ENCODE results near the gene ZC3H12D. TPM values are rescaled to one million over a fixed set of nuclear protein-coding genes. Genes with fewer than 3 reads are reported as not detected.

ZC3H12D gene
- total RNA-seq, 1 experiment from 2014 or later = not detected

DNA sequence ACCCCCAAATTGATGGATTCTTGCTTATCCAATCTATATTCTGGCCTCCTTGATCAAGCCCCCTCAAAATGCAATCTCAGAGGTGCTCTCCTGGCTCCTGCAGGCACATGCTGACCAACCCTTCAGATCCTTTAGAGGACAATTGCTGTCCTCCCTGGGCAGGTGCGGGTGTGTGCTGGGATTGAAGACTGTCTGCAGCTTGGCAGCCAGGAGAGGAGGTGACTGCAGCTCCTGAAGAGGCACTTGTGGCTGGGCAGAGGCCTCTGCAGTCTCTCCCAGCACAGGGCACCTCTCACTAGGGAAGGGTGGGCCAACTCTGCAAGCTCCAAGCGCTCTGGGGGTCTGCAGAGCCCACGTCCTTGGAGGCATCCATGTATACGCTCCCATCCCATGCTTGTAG, 56.2 kb downstream of the ZC3H12D start:
- H3K36me3 ChIP-seq (ENCODE audit: low read depth, low read length) = no peaks in the 10 kb centered on the region
- no peak for ATAC-seq

DNA sequence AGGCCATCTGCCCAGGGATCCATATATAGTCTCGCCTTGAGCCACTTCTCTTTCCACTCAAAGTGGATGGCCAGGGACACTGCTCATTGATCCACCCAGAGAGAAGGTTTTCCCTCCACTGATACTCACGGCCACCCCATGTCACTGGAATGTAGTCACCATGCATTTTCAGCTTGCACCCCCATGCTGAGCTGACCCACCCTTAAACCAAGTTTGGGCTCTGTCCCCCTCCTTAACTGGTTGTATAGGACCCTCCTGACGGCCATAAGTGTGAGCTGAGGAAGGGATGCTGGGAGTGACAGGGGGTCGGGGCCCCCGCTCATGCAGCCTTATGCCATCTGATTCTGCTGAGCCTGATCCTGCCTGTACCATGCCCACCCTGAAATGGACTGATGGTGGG, 59.1 kb downstream of the ZC3H12D start:
- H3K27ac ChIP-seq (ENCODE audit: low read length) = no peak overlapping the region
- H3K4me3 ChIP-seq (ENCODE audit: low read length) = no peak overlapping the region
- H2AFZ ChIP-seq (ENCODE audit: low read length) = no peak overlapping the region
- DNase-seq = no peak
- no peaks in the 10 kb centered on the region for H3K9me3 ChIP-seq (ENCODE audit: low read length)
- ChIA-PET POLR2A (ENCODE audit: unreplicated experiment) (no interaction called here), CTCF (no interaction called here)
- no peak overlapping the region for H3K4me2 ChIP-seq (ENCODE audit: low read length)
- no peaks in the 10 kb centered on the region for H3F3A ChIP-seq (ENCODE audit: low read length, unreplicated experiment)
- TF ChIP-seq EZH2phosphoT487 (IDR thresholded peaks at IDR 0.05; ENCODE audit: borderline replicate concordance, low read length) = no peak
- TF ChIP-seq, protein P1, sequence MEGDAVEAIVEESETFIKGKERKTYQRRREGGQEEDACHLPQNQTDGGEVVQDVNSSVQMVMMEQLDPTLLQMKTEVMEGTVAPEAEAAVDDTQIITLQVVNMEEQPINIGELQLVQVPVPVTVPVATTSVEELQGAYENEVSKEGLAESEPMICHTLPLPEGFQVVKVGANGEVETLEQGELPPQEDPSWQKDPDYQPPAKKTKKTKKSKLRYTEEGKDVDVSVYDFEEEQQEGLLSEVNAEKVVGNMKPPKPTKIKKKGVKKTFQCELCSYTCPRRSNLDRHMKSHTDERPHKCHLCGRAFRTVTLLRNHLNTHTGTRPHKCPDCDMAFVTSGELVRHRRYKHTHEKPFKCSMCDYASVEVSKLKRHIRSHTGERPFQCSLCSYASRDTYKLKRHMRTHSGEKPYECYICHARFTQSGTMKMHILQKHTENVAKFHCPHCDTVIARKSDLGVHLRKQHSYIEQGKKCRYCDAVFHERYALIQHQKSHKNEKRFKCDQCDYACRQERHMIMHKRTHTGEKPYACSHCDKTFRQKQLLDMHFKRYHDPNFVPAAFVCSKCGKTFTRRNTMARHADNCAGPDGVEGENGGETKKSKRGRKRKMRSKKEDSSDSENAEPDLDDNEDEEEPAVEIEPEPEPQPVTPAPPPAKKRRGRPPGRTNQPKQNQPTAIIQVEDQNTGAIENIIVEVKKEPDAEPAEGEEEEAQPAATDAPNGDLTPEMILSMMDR (conservative IDR thresholded peaks at IDR 0.05; ENCODE audit: low read depth, low read length) = no peak
- TF ChIP-seq EZH2 (IDR thresholded peaks at IDR 0.05; ENCODE audit: low read length, unreplicated experiment) = no peak
- no peaks in the 10 kb centered on the region for H3K4me1 ChIP-seq (ENCODE audit: insufficient read depth, low read length)
- ATAC-seq = no peak
- no peaks in the 10 kb centered on the region for H4K20me1 ChIP-seq (ENCODE audit: low read length)
- H3K36me3 ChIP-seq (ENCODE audit: low read depth, low read length) = no peaks in the 10 kb centered on the region
- H3K9ac ChIP-seq (ENCODE audit: low read length) = no peak overlapping the region
- H3K27me3 ChIP-seq (ENCODE audit: low read length) = no peaks in the 10 kb centered on the region
- BruUV-seq (replicated peaks) = no TSS peak
- intact Hi-C loops (cut with micrococcal nuclease) = no loop called here
- no peaks in the 10 kb centered on the region for H3K79me2 ChIP-seq (ENCODE audit: low read length)
- no peaks in the 10 kb centered on the region for H3K9me2 ChIP-seq (replicated peaks; ENCODE audit: low read length)

More for the DNA sequence above, 56.2 kb downstream of the ZC3H12D start:
- no peak overlapping the region for H3K4me3 ChIP-seq (ENCODE audit: low read length)
- CTCF ChIA-PET = no interaction called here
- H3K9ac ChIP-seq (ENCODE audit: low read length) = no peak overlapping the region
- no peak overlapping the region for H3K4me2 ChIP-seq (ENCODE audit: low read length)
- no peaks in the 10 kb centered on the region for H3F3A ChIP-seq (ENCODE audit: low read length, unreplicated experiment)
- no peaks in the 10 kb centered on the region for H3K27me3 ChIP-seq (ENCODE audit: low read length)
- intact Hi-C loops (cut with micrococcal nuclease) = no loop called here
- no peak for TF ChIP-seq EZH2 (IDR thresholded peaks at IDR 0.05; ENCODE audit: low read length, unreplicated experiment)
- TF ChIP-seq, protein P1 (conservative IDR thresholded peaks at IDR 0.05; ENCODE audit: low read depth, low read length) = no peak
- no peak for TF ChIP-seq EZH2phosphoT487 (IDR thresholded peaks at IDR 0.05; ENCODE audit: borderline replicate concordance, low read length)
- no peak overlapping the region for H2AFZ ChIP-seq (ENCODE audit: low read length)
- BruUV-seq (replicated peaks) = no TSS peak
- H3K9me3 ChIP-seq (ENCODE audit: low read length) = no peaks in the 10 kb centered on the region
- POLR2A ChIA-PET (ENCODE audit: unreplicated experiment) = no interaction called here
- H3K27ac ChIP-seq (ENCODE audit: low read length) = no peak overlapping the region
- H4K20me1 ChIP-seq (ENCODE audit: low read length) = no peaks in the 10 kb centered on the region
- no peaks in the 10 kb centered on the region for H3K79me2 ChIP-seq (ENCODE audit: low read length)
- no peaks in the 10 kb centered on the region for H3K9me2 ChIP-seq (replicated peaks; ENCODE audit: low read length)
- no peaks in the 10 kb centered on the region for H3K4me1 ChIP-seq (ENCODE audit: insufficient read depth, low read length)
- no peak for DNase-seq

DNA sequence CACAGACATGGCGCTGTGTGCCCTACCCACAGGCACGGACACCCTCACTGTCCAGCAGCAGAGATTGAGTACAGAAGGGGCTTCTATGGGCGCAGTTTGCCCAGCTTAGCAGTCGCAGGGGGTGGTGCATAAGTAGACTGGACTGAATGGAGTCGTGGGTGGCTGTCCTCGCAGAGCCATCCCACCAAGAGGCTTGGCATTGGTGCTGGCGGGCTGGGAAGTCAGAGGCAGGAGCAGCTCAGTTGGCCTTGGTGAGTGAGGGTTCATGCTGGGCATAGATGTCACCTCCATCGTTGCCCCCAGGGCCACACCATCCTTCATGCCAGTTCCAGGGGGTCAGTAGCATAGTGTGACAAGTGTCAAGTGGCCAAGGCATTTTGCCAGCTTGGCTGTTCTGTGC, 59.6 kb downstream of the ZC3H12D start:
- H3K4me3 ChIP-seq (ENCODE audit: low read length) = no peak overlapping the region
- H2AFZ ChIP-seq (ENCODE audit: low read length) = no peak overlapping the region
- H3K9me3 ChIP-seq (ENCODE audit: low read length) = no peaks in the 10 kb centered on the region
- H3K9me2 ChIP-seq (replicated peaks; ENCODE audit: low read length) = no peaks in the 10 kb centered on the region
- no peaks in the 10 kb centered on the region for H3K79me2 ChIP-seq (ENCODE audit: low read length)
- H3K27ac ChIP-seq (ENCODE audit: low read length) = no peak overlapping the region
- no peaks in the 10 kb centered on the region for H3F3A ChIP-seq (ENCODE audit: low read length, unreplicated experiment)
- ATAC-seq = no peak
- no peak overlapping the region for H3K9ac ChIP-seq (ENCODE audit: low read length)
- TF ChIP-seq EZH2phosphoT487 (IDR thresholded peaks at IDR 0.05; ENCODE audit: borderline replicate concordance, low read length) = no peak
- TF ChIP-seq, protein P1 (conservative IDR thresholded peaks at IDR 0.05; ENCODE audit: low read depth, low read length) = no peak
- no peak for TF ChIP-seq EZH2 (IDR thresholded peaks at IDR 0.05; ENCODE audit: low read length, unreplicated experiment)
- ChIA-PET CTCF (no interaction called here), POLR2A (ENCODE audit: unreplicated experiment) (no interaction called here)
- H4K20me1 ChIP-seq (ENCODE audit: low read length) = no peaks in the 10 kb centered on the region
- intact Hi-C loops (cut with micrococcal nuclease) = no loop called here
- H3K36me3 ChIP-seq (ENCODE audit: low read depth, low read length) = no peaks in the 10 kb centered on the region
- H3K4me1 ChIP-seq (ENCODE audit: insufficient read depth, low read length) = no peaks in the 10 kb centered on the region
- no peak overlapping the region for H3K4me2 ChIP-seq (ENCODE audit: low read length)
- H3K27me3 ChIP-seq (ENCODE audit: low read length) = no peaks in the 10 kb centered on the region
- no peak for DNase-seq
- BruUV-seq (replicated peaks) = no TSS peak

Data from PC-3 (cell line).